Cortex of kidney (tissue), 1 donor: ENCODE results near the gene UGT1A9.

Source experiments
- DNase-seq: peaks from one replicate; lab custom pipeline; 2025; lab: John Stamatoyannopoulos, UW

UGT1A9 gene

GRCh38 chr2:233796254-233796653, 124.6 kb downstream of the UGT1A9 start:
- no peak for DNase-seq

- DNase-seq = no peak
Measured at GRCh38 chr2:233798335-233799086, 126.8 kb downstream of the UGT1A9 start.

- DNase-seq = no peak
Measured at GRCh38 chr2:233799087-233799665, 127.5 kb downstream of the UGT1A9 start.

- DNase-seq = no peak
Measured at GRCh38 chr2:233799716-233800115, 128.0 kb downstream of the UGT1A9 start.

GRCh38 chr2:233800208-233800607, 128.5 kb downstream of the UGT1A9 start:
- no peak for DNase-seq

- DNase-seq = no peak
Measured at GRCh38 chr2:233801357-233802131, 129.8 kb downstream of the UGT1A9 start.

GRCh38 chr2:233802132-233802815, 130.6 kb downstream of the UGT1A9 start:
- DNase-seq = no peak

- no peak for DNase-seq
Measured at GRCh38 chr2:233803292-233803911, 131.7 kb downstream of the UGT1A9 start.

GRCh38 chr2:233803994-233804393, 132.3 kb downstream of the UGT1A9 start:
- no peak for DNase-seq

GRCh38 chr2:233807215-233807865, 135.6 kb downstream of the UGT1A9 start:
- DNase-seq = no peak

- no peak for DNase-seq
Measured at GRCh38 chr2:233807966-233808935, 136.6 kb downstream of the UGT1A9 start.

GRCh38 chr2:233810385-233810784, 138.7 kb downstream of the UGT1A9 start:
- DNase-seq = no peak

GRCh38 chr2:233811087-233811486, 139.4 kb downstream of the UGT1A9 start:
- no peak for DNase-seq

- no peak for DNase-seq
Measured at GRCh38 chr2:233811732-233812131, 140.0 kb downstream of the UGT1A9 start.

- no peak for DNase-seq
Measured at GRCh38 chr2:233813236-233814055, 141.7 kb downstream of the UGT1A9 start.

GRCh38 chr2:233814056-233814835, 142.5 kb downstream of the UGT1A9 start:
- DNase-seq = no peak

GRCh38 chr2:233815861-233816260, 144.2 kb downstream of the UGT1A9 start:
- no peak for DNase-seq

- DNase-seq = no peak
Measured at GRCh38 chr2:233816334-233816733, 144.6 kb downstream of the UGT1A9 start.

- DNase-seq = no peak
Measured at GRCh38 chr2:233816771-233817170, 145.1 kb downstream of the UGT1A9 start.
